Neural progenitor cell (in vitro differentiated cells): ENCODE measurements around the gene RXRA. TPM values are rescaled to one million over a fixed set of nuclear protein-coding genes. Genes with fewer than 3 reads are reported as not detected.

Experiments used
- DNase-seq: peaks from one replicate; pipeline ENCODE4 v3.0.0-alpha.2; 2016; ENCODE audit warnings: low spot score
- H2AFZ ChIP-seq: fragments of 200-600 bp; sonication (generic); replicated peaks from 2 replicates; pipeline ENCODE4 v1.6.1; 2016; ENCODE audit warnings: antibody characterized with exemption
- H3F3A ChIP-seq: fragments of 200-600 bp; sonication (generic); 2 replicates; pipeline ENCODE4 v1.6.1; 2016; ENCODE audit warnings: antibody characterized with exemption, low read depth
- H3K27ac ChIP-seq: fragments of 200-600 bp; sonication (generic); 2 replicates; pipeline ENCODE4 v1.5.1; 2016; ENCODE audit warnings: mild to moderate bottlenecking
- H3K27me3 ChIP-seq: fragments of 200-600 bp; sonication (generic); 2 replicates; pipeline ENCODE4 v1.6.1; 2016; ENCODE audit warnings: mild to moderate bottlenecking, moderate library complexity
- H3K36me3 ChIP-seq: fragments of 200-600 bp; sonication (generic); 2 replicates; pipeline ENCODE4 v1.5.1; 2016
- H3K4me1 ChIP-seq: fragments of 200-600 bp; sonication (generic); 2 replicates; pipeline ENCODE4 v1.6.1; 2016; ENCODE audit warnings: mixed run types
- H3K4me2 ChIP-seq: fragments of 200-600 bp; sonication (generic); 2 replicates; pipeline ENCODE4 v1.6.1; 2016
- H3K4me3 ChIP-seq: fragments of 200-600 bp; sonication (generic); 2 replicates; pipeline ENCODE4 v1.5.1; 2016
- H3K79me2 ChIP-seq: fragments of 200-600 bp; sonication (generic); 2 replicates; pipeline ENCODE4 v1.6.1; 2016; ENCODE audit warnings: low read depth
- H3K9ac ChIP-seq: fragments of 200-600 bp; sonication (generic); 2 replicates; pipeline ENCODE4 v1.6.1; 2016
- H3K9me3 ChIP-seq: fragments of 200-600 bp; sonication (generic); 2 replicates; pipeline ENCODE4 v1.5.1; 2016; ENCODE audit warnings: low read depth
- H4K20me1 ChIP-seq: fragments of 200-600 bp; sonication (generic); 2 replicates; pipeline ENCODE4 v1.6.1; 2016; ENCODE audit warnings: low read depth
- H3K27ac Mint-ChIP-seq: 3 replicates; pipeline ENCODE4 v1.8.0; 2021; ENCODE audit warnings: mixed read lengths
- H3K27me3 Mint-ChIP-seq: 2 replicates; pipeline ENCODE4 v1.8.0; 2022; ENCODE audit warnings: low read depth, mild to moderate bottlenecking, inconsistent platforms, moderate library complexity, mixed read lengths; ENCODE audit not compliant: insufficient read depth
- H3K36me3 Mint-ChIP-seq: 3 replicates; pipeline ENCODE4 v1.8.0; 2021; ENCODE audit warnings: mixed read lengths
- H3K4me1 Mint-ChIP-seq: 3 replicates; pipeline ENCODE4 v1.8.0; 2021; ENCODE audit warnings: mixed read lengths
- H3K4me3 Mint-ChIP-seq: 3 replicates; pipeline ENCODE4 v1.8.0; 2021; ENCODE audit warnings: mild to moderate bottlenecking, moderate library complexity, mixed read lengths
- H3K9me3 Mint-ChIP-seq: 3 replicates; pipeline ENCODE4 v1.8.0; 2020; ENCODE audit warnings: mixed read lengths
- EZH2 ChIP-seq: fragments of 200-600 bp; sonication (generic); IDR thresholded peaks from 2 replicates; pipeline ENCODE4 v1.6.1; 2017; ENCODE audit warnings: antibody characterized with exemption, mild to moderate bottlenecking, moderate library complexity
- EZH2phosphoT487 ChIP-seq: fragments of 200-600 bp; sonication (generic); IDR thresholded peaks from 2 replicates; pipeline ENCODE4 v1.6.1; 2017; ENCODE audit warnings: antibody characterized with exemption
- total RNA-seq: library from RNA; depleted of rRNA; stranded (reverse); fragments of >200 nt; gene quantifications from 2 replicates; pipeline ENCODE4 v1.2.3, GENCODE V29; 2015; ENCODE audit warnings: low replicate concordance
- TF ChIP-seq, protein P1 (sequence below): fragments of 200-600 bp; sonication (generic); IDR thresholded peaks from 2 replicates; pipeline ENCODE4 v1.5.1; 2017; ENCODE audit warnings: antibody characterized with exemption, mild to moderate bottlenecking

RXRA gene
- total RNA-seq, 1 donor from 2014 or later, result 11.6 TPM

DNA sequence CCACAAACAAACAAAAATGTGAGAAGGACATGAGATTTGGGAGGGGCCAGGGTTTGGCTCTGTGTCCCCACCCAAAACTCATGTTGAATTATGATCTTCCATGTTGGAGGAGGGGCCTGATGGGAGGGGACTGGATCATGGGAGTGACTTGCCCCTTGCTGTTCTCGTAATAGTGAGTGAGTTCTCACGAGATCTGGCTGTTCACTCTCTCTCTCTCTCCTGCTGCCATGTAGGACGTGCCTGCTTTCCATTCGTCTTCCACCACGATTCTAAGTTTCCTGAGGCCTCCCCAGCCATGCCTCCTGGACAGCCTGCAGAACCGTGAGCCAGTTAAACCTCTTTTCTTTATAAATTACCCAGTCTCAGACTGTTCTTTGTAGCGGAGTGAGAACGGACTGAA, 118.7 kb downstream of the RXRA start:
- TF ChIP-seq EZH2phosphoT487, result no peak
- TF ChIP-seq, protein P1, sequence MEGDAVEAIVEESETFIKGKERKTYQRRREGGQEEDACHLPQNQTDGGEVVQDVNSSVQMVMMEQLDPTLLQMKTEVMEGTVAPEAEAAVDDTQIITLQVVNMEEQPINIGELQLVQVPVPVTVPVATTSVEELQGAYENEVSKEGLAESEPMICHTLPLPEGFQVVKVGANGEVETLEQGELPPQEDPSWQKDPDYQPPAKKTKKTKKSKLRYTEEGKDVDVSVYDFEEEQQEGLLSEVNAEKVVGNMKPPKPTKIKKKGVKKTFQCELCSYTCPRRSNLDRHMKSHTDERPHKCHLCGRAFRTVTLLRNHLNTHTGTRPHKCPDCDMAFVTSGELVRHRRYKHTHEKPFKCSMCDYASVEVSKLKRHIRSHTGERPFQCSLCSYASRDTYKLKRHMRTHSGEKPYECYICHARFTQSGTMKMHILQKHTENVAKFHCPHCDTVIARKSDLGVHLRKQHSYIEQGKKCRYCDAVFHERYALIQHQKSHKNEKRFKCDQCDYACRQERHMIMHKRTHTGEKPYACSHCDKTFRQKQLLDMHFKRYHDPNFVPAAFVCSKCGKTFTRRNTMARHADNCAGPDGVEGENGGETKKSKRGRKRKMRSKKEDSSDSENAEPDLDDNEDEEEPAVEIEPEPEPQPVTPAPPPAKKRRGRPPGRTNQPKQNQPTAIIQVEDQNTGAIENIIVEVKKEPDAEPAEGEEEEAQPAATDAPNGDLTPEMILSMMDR, result no peak
- TF ChIP-seq EZH2, result no peak
- Mint-ChIP-seq H3K36me3 (no peaks in the 10 kb centered on the region), H3K9me3 (peaks cover 13% of the 10 kb centered on the region), H3K27ac (peak overlapping the region; percentile 67), H3K4me1 (peaks cover 21% of the 10 kb centered on the region), H3K4me3 (no peak overlapping the region), H3K27me3 (peaks cover 8% of the 10 kb centered on the region)
- H3K4me2 ChIP-seq, result no peak overlapping the region
- no peaks in the 10 kb centered on the region for H3K79me2 ChIP-seq
- no peaks in the 10 kb centered on the region for H3K27me3 ChIP-seq
- no peaks in the 10 kb centered on the region for H4K20me1 ChIP-seq
- H3K4me1 ChIP-seq, result peaks cover 10% of the 10 kb centered on the region
- no peaks in the 10 kb centered on the region for H3K9me3 ChIP-seq
- H3K36me3 ChIP-seq, result no peaks in the 10 kb centered on the region
- no peak for DNase-seq
- no peak overlapping the region for H3K4me3 ChIP-seq
- H3K9ac ChIP-seq, result no peak overlapping the region
- peaks cover 7% of the 10 kb centered on the region for H3F3A ChIP-seq
- H2AFZ ChIP-seq, result no peak overlapping the region
- no peak overlapping the region for H3K27ac ChIP-seq

DNA sequence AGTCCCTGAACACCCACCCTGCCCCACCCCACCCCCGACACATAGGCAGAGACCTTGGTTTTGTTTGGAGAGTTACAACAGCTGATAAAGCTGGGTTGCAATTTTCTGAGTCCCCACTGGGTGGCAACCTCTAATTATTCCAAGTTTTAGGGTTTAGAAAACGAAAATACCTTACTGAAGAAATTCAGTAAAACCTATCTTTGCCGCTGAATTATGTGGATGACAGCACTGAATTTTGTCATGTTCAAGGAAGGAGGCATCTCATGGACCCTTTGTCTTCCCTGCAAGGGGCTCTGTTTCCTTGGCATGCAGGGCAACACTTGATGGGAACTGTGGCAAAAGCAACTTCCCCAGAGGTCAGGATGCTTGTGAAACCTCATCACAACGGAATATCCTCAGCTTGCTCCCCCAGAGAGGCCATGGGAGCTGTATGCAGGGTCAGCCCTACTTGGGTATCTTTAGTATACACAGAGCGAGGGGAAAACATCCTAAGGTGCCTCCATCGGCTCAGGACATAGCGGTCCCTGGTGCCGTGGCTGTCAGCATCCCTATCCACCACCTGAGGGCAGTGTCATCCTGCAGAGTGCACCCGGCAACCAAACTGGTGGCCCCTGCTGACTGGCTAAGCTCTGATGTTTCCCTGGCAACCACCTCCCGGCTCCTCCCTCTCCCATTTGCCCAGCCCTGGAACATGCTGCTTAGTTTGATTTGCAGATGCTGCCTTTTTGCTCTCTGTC, 123.1 kb downstream of the RXRA start:
- H3K36me3 Mint-ChIP-seq, result no peaks in the 10 kb centered on the region
- Histone ChIP-seq H4K20me1 (no peaks in the 10 kb centered on the region), H3K9ac (no peak overlapping the region), H3K79me2 (no peaks in the 10 kb centered on the region), H3K27ac (no peak overlapping the region), H3K9me3 (no peaks in the 10 kb centered on the region), H3K4me2 (peak overlapping the region; percentile 67), H3K27me3 (no peaks in the 10 kb centered on the region), H3F3A (peaks cover 5% of the 10 kb centered on the region), H3K4me1 (peaks cover 7% of the 10 kb centered on the region), H3K36me3 (no peaks in the 10 kb centered on the region), H3K4me3 (no peak overlapping the region), H2AFZ (peak overlapping the region; percentile 86)
- H3K27ac Mint-ChIP-seq, result peak overlapping the region; percentile 60
- DNase-seq, result peak; percentile 96
- H3K27me3 Mint-ChIP-seq, result peaks cover 11% of the 10 kb centered on the region
- peaks cover 13% of the 10 kb centered on the region for H3K9me3 Mint-ChIP-seq
- TF ChIP-seq, protein P1, result peak; percentile 81
- TF ChIP-seq EZH2 (no peak), EZH2phosphoT487 (no peak)
- peak overlapping the region; percentile 41 for H3K4me3 Mint-ChIP-seq
- peaks cover 12% of the 10 kb centered on the region for H3K4me1 Mint-ChIP-seq

DNA sequence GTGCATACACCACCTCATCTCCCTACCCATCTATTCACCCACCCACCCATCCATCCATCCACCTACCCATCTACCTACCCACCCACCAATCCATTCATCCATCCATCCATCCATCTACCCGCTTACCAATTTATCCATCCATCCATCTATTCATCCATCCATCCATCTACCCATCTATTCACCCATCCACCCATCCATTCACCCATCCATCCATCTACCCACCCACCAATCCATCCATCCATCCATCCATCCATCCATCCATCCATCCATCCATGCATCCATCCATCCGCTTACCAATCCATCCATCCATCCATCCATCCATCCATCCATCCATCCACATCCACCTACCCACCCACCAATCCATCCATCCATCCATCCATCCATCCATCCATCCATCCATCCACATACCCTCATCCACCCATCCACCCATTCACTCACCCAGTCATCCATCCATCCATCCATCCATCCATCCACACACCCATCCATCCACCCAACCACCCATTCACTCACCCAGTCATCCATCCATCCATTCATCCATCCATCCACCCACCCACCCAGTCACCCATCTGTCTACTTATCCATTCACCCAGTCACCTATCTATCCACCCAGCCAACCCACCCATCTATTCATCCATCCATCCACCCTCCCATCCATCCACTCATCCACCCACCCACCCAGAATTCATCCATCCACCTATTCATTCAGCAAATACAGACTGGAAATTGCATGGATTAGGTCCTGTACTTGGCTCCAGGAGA, 125.6 kb downstream of the RXRA start:
- Histone ChIP-seq H3F3A (peaks cover 5% of the 10 kb centered on the region), H3K27me3 (no peaks in the 10 kb centered on the region), H3K4me3 (no peak overlapping the region), H3K79me2 (no peaks in the 10 kb centered on the region), H2AFZ (no peak overlapping the region), H3K4me2 (no peak overlapping the region), H3K4me1 (peaks cover 7% of the 10 kb centered on the region), H4K20me1 (no peaks in the 10 kb centered on the region), H3K36me3 (no peaks in the 10 kb centered on the region), H3K27ac (no peak overlapping the region), H3K9me3 (no peaks in the 10 kb centered on the region), H3K9ac (no peak overlapping the region)
- Mint-ChIP-seq H3K9me3 (peaks cover 13% of the 10 kb centered on the region), H3K36me3 (no peaks in the 10 kb centered on the region), H3K4me3 (no peak overlapping the region), H3K27ac (no peak overlapping the region), H3K4me1 (peaks cover 21% of the 10 kb centered on the region), H3K27me3 (peaks cover 16% of the 10 kb centered on the region)
- no peak for DNase-seq
- TF ChIP-seq EZH2phosphoT487, result no peak
- TF ChIP-seq, protein P1, result no peak
- no peak for TF ChIP-seq EZH2
